Esophagus muscularis mucosa (tissue), 3 donors: ENCODE results near the gene MATN4.

Experiments used
- CTCF ChIP-seq, 3 experiments: fragments of 200-600 bp in 2 of 3; fragments of 450-650 bp in 1 of 3; sonication (generic) in 2 of 3; IDR thresholded peaks; one replicate each; pipeline ENCODE4 v1.5.1; 2017 to 2019; ENCODE audit warnings: antibody characterized with exemption in 3 of 3, mild to moderate bottlenecking in 2 of 3, moderate library complexity in 1 of 3
- POLR2A ChIP-seq: fragments of 450-650 bp; IDR thresholded peaks from one replicate; pipeline ENCODE4 v1.6.1; 2017; ENCODE audit warnings: antibody characterized with exemption, moderate library complexity, mild to moderate bottlenecking, low read depth
- POLR2AphosphoS5 ChIP-seq, 2 donors: sonication (generic); formaldehyde crosslinking; IDR thresholded peaks; one replicate each; pipeline ENCODE4 v1.6.1; 2017; ENCODE audit warnings: antibody characterized with exemption in 2 of 2

GRCh38 chr20:45353746-45354145, 45.6 kb upstream of the MATN4 start:
- TF ChIP-seq CTCF (IDR thresholded peaks at IDR 0.05): no peak
- no peak for TF ChIP-seq POLR2A
- no peak for TF ChIP-seq POLR2AphosphoS5 (IDR thresholded peaks at IDR 0.05)
